Neural progenitor cell (in vitro differentiated cells): ENCODE data around the gene FBXW8.

Experiments used
- CTCF ChIP-seq: fragments of 200-600 bp; sonication (generic); IDR thresholded peaks from 2 replicates; pipeline ENCODE4 v1.5.1; 2017; ENCODE audit warnings: antibody characterized with exemption, mild to moderate bottlenecking
- EZH2 ChIP-seq: fragments of 200-600 bp; sonication (generic); IDR thresholded peaks from 2 replicates; pipeline ENCODE4 v1.6.1; 2017; ENCODE audit warnings: antibody characterized with exemption, mild to moderate bottlenecking, moderate library complexity

- TF ChIP-seq CTCF (no peak), EZH2 (no peak)
These were observed 30.4 kb downstream of the FBXW8 start for GRCh38 chr12:116941188-116941587.
